Esophagus (tissue), 2 donors: ENCODE results near the gene DRAM1. TPM values are rescaled to one million over a fixed set of nuclear protein-coding genes. Genes with fewer than 3 reads are reported as not detected.

ENCODE experiments used
- H3K27ac ChIP-seq, 2 donors: one replicate each; pipeline ENCODE4 v1.5.1; 2013; ENCODE audit warnings: low read depth in 2 of 2, mild to moderate bottlenecking in 2 of 2, inconsistent platforms in 1 of 2, low read length in 1 of 2, moderate library complexity in 1 of 2
- H3K27me3 ChIP-seq, 2 donors: one replicate each; pipeline ENCODE4 v1.6.1; 2013; ENCODE audit warnings: low read length in 2 of 2, control low read depth in 1 of 2, mild to moderate bottlenecking in 1 of 2; ENCODE audit not compliant: insufficient read depth in 2 of 2, control insufficient read depth in 1 of 2
- H3K36me3 ChIP-seq, 2 donors: one replicate each; pipeline ENCODE4 v1.6.1; 2013; ENCODE audit warnings: low read length in 1 of 2; ENCODE audit not compliant: control insufficient read depth in 2 of 2, insufficient read depth in 2 of 2
- H3K4me1 ChIP-seq, 2 donors: one replicate each; pipeline ENCODE4 v1.6.1; 2013; ENCODE audit warnings: low read length in 1 of 2; ENCODE audit not compliant: control insufficient read depth in 2 of 2, insufficient read depth in 2 of 2
- H3K4me3 ChIP-seq, 2 donors: one replicate each; pipeline ENCODE4 v1.5.1; 2013; ENCODE audit warnings: low read length in 2 of 2, mild to moderate bottlenecking in 2 of 2, low read depth in 1 of 2, moderate library complexity in 1 of 2
- H3K9me3 ChIP-seq, 2 donors: one replicate each; pipeline ENCODE4 v1.6.1; 2013; ENCODE audit warnings: mild to moderate bottlenecking in 2 of 2, low read depth in 1 of 2, low read length in 1 of 2, moderate library complexity in 1 of 2; ENCODE audit not compliant: control insufficient read depth in 2 of 2, insufficient read depth in 1 of 2
- WGBS, 2 donors: extraction: QIAGEN DNeasy Blood & Tissue Kit; methylation state at CpG; one replicate each; pipeline ENCODE4 v1.1.7; 2013; 5-methylcytosine and 5-hydroxymethylcytosine counted together
- polyA plus RNA-seq, 2 donors: library from polyadenylated mRNA; stranded (reverse); fragments of 200-250 nt; gene quantifications; one replicate each; pipeline ENCODE4 v1.2.3, GENCODE V29; 2013
- donor health status: healthy with polysubstance abuse.
- donor health status: Bipolar disorder and iron deficiency.

Gene DRAM1, protein sequence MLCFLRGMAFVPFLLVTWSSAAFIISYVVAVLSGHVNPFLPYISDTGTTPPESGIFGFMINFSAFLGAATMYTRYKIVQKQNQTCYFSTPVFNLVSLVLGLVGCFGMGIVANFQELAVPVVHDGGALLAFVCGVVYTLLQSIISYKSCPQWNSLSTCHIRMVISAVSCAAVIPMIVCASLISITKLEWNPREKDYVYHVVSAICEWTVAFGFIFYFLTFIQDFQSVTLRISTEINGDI
- 1 to 10 TPM; 2.8 TPM for polyA plus RNA-seq

DNA sequence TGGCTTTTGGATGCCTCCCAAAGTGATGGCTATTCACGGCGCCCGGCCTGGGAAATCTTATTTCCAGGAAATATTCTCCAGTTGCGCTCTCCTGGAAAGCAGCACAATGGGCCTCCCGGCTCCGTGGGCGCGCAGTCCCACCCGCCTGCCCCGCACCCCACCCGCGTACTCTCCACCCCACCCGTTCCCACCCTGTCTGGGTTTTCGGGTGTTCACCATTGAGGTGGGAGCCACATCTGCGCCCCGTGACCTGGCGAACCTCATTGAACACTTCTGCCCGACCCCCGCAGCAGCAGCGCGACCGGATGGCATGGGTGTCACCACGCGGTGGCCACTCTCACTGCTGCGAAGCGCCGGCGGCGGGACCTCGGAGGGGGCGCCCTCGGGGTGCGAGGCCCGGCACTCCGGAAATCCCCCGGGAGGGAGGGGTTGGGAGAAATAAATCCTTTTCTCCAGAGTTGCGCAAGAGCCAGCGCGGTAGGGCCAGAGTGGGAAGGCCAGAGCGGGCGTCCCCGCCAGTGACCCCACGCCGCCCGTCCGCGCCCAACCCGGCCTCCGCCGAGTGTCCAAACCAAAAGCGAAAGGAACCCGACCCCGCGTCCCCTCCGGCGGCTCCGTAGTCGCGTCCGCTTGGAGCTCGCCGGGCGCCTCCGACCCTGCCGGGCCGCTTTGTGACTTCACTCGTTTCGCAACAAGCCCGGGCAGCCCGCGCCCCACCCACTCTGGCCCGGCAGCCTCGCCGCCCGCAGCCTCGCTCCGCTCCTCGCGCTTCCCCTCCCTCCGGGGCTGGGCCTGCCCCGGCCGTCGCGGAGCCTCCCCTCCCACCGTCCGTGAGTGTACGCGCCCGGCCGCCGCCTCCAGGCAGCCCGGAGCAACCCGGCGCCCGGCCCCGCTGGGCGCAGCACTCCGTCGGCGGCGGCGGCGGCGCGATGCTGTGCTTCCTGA lies at the start of gene DRAM1:
TSS of gene DRAM1 (plus strand) at position 720 of the 945 bp plus-strand sequence. CDS start at position 930, 210 bp downstream.
- H3K4me3 ChIP-seq = peak within 1 kb of the TSS; percentile 73 to 95
- H3K4me1 ChIP-seq = no peaks in the 10 kb centered on the region
- no peaks in the 10 kb centered on the region for H3K27me3 ChIP-seq
- H3K36me3 ChIP-seq = no peaks in the 10 kb centered on the region
- no peaks in the 10 kb centered on the region for H3K9me3 ChIP-seq
- WGBS, 2 donors = 0% methylated on average over 99 to 105 of the region's 105 CpGs
- peak within 1 kb of the TSS; percentile 93 to 96 for H3K27ac ChIP-seq

- Histone ChIP-seq H3K36me3 (no peaks in the 10 kb centered on the region), H3K27ac (peak overlapping the region in 1 of 2 donors; percentile 63), H3K27me3 (no peaks in the 10 kb centered on the region), H3K9me3 (no peaks in the 10 kb centered on the region), H3K4me1 (peaks cover 3 to 8% of the 10 kb centered on the region in 2 donors), H3K4me3 (no peak overlapping the region)
- 94 to 96% methylated on average over 6 of the region's 6 CpGs for WGBS, 2 donors
These were observed 48.8 kb upstream of the DRAM1 start for GRCh38 chr12:101828463-101829196.

DNA sequence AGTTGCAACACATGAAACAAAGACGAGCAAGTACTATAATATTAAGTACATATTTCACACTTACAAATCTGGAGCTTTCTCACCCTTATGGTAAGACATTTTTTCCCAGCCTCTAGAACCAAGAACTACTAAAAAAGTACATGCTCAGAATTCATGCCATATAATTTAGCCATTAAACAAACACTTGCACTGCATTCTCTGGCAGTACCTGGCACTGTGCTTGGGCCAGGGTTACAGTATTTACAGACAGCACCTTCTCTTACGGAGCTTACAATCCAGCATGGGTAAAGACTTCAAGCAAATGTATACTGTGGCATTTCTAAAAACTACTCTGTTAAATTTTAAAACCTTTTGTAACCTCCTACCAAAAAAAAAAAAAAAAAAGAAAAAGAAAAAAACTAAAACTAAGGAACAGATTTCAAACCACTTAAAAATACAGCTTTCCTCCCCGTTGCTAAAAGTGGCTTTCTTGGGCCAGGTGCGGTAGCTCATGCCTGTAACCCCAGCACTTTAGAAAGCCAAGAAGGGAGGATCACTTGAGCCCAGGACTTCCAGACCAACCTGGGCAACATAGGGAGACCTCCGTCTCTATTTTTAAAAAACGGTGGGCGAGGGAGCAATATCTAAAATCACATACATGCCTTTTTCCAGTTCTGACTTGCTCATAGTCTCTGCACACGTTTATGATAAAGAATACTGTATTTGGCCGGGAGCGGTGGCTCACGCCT lies 47.6 kb upstream of the DRAM1 start:
- no peaks in the 10 kb centered on the region for H3K9me3 ChIP-seq
- H3K27ac ChIP-seq = peak overlapping the region; percentile 77 to 89
- H3K27me3 ChIP-seq = no peaks in the 10 kb centered on the region
- H3K4me3 ChIP-seq = peak overlapping the region; percentile 86 to 92
- H3K4me1 ChIP-seq = peaks cover 0 to 4% of the 10 kb centered on the region in 2 donors
- no peaks in the 10 kb centered on the region for H3K36me3 ChIP-seq
- WGBS, 2 donors = 6 to 8% methylated on average over 11 of the region's 11 CpGs

- WGBS, 2 donors = 0% methylated on average over 84 to 96 of the region's 96 CpGs
- Histone ChIP-seq H3K27ac (peak within 1 kb of the TSS; percentile 77 to 89), H3K4me1 (peaks cover 0 to 4% of the 10 kb centered on the region in 2 donors), H3K36me3 (no peaks in the 10 kb centered on the region), H3K27me3 (no peaks in the 10 kb centered on the region), H3K9me3 (no peaks in the 10 kb centered on the region), H3K4me3 (peak within 1 kb of the TSS; percentile 86 to 92)
These were observed 46.7 kb upstream of the DRAM1 start, which contains the start of gene GNPTAB for GRCh38 chr12:101830367-101831325. Gene GNPTAB, minus strand, starts transcription at chr12:101830959. Its CDS starts 284 bp downstream, at chr12:101830675.

DNA sequence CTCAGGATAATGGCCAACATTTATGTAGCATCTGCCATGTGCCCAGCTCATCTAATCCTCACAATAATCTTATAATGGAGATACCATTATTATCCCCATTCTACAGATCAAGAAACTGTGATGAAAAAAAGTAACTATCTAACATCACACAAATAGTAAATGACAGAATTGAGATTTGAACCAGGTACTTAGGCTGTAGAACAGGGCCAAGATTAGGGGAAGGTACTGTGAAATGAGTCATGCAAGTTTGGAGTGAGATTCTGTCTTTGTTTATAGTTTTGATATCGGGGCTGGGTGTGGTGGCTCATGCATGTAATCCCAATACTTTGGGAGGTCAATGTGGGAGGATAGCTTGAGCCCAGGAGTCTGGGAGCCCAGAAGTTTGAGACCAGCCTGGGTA lies 45.4 kb upstream of the DRAM1 start:
- Histone ChIP-seq H3K4me1 (peaks cover 0 to 2% of the 10 kb centered on the region in 2 donors), H3K4me3 (no peak overlapping the region), H3K27me3 (no peaks in the 10 kb centered on the region), H3K36me3 (no peaks in the 10 kb centered on the region), H3K27ac (no peak overlapping the region), H3K9me3 (no peaks in the 10 kb centered on the region)
- WGBS, 2 donors = 29 to 50% methylated on average over 1 of the region's 1 CpG

GRCh38 chr12:101838628-101839323 lies 38.6 kb upstream of the DRAM1 start:
- Histone ChIP-seq H3K4me3 (no peak overlapping the region), H3K27ac (no peak overlapping the region), H3K4me1 (no peaks in the 10 kb centered on the region), H3K9me3 (no peaks in the 10 kb centered on the region), H3K36me3 (no peaks in the 10 kb centered on the region), H3K27me3 (no peaks in the 10 kb centered on the region)
- 81 to 83% methylated on average over 2 to 3 of the region's 3 CpGs for WGBS, 2 donors

- no peaks in the 10 kb centered on the region for H3K36me3 ChIP-seq
- H3K27me3 ChIP-seq = no peaks in the 10 kb centered on the region
- 24 to 25% methylated on average over 6 of the region's 6 CpGs for WGBS, 2 donors
- no peaks in the 10 kb centered on the region for H3K4me1 ChIP-seq
- H3K27ac ChIP-seq = no peak overlapping the region
- H3K4me3 ChIP-seq = no peak overlapping the region
- no peaks in the 10 kb centered on the region for H3K9me3 ChIP-seq
These were observed 37.8 kb upstream of the DRAM1 start for GRCh38 chr12:101839324-101840283.
